NB4 (cell line): ENCODE results near the gene CIITA.

ENCODE experiments used
- CTCF ChIP-seq: IDR thresholded peaks from one replicate; pipeline ENCODE4 v1.5.1; 2012; ENCODE audit warnings: low read depth, low read length
- MAX ChIP-seq: IDR thresholded peaks from 2 replicates; pipeline ENCODE4 v1.6.1; 2011; ENCODE audit warnings: low read depth, low read length
- POLR2A ChIP-seq: IDR thresholded peaks from 2 replicates; pipeline ENCODE4 v1.6.1; 2011; ENCODE audit warnings: mild to moderate bottlenecking; ENCODE audit not compliant: insufficient read length; ENCODE audit errors: extremely low read depth

- TF ChIP-seq MAX (peak; percentile 37; the same call in 1 of the 2 replicates), CTCF (no peak), POLR2A (peak; percentile 57)
Observed at GRCh38 chr16:10942352-10943063, 65.5 kb downstream of the CIITA start, which contains the start of gene DEXI.
